Right lobe of liver (tissue), 6 donors: ENCODE measurements around the gene MSS51. TPM values are rescaled to one million over a fixed set of nuclear protein-coding genes. Genes with fewer than 3 reads are reported as not detected.

Source experiments
- ATAC-seq, 4 donors: fragments of 200-7000 bp; cut with Tn5 transposase; one replicate each; pipeline ENCODE4 v1.9.1; 2020; ENCODE audit warnings: mild to moderate bottlenecking in 4 of 4, moderate library complexity in 4 of 4
- DNase-seq, 3 donors: peaks; one replicate each; pipeline ENCODE4 v3.0.0-alpha.2; 2020
- H3K27ac ChIP-seq, 3 donors: fragments of 200-600 bp; one replicate each; pipeline ENCODE4 v1.8.0; 2022
- H3K27me3 ChIP-seq, 2 donors: fragments of 200-600 bp; one replicate each; pipeline ENCODE4 v1.8.0; 2022
- H3K36me3 ChIP-seq, 4 donors: fragments of 200-600 bp; sonication (generic) in 1 of 4; one replicate each; pipeline versions ENCODE4 v1.5.1 to v1.8.0; 2017 to 2022; ENCODE audit warnings: control low read depth in 1 of 4
- H3K4me1 ChIP-seq, 4 donors: fragments of 200-600 bp; sonication (generic) in 1 of 4; one replicate each; pipeline versions ENCODE4 v1.5.1 to v1.8.0; 2017 to 2022; ENCODE audit warnings: control low read depth in 1 of 4
- H3K4me3 ChIP-seq, 3 donors: fragments of 200-600 bp; one replicate each; pipeline ENCODE4 v1.8.0; 2022
- H3K9me3 ChIP-seq, 4 donors: fragments of 200-600 bp; sonication (generic) in 1 of 4; one replicate each; pipeline versions ENCODE4 v1.5.1 to v1.8.0; 2017 to 2022; ENCODE audit warnings: control low read depth in 1 of 4
- POLR2A ChIP-seq: fragments of 450-650 bp; IDR thresholded peaks from one replicate; pipeline ENCODE4 v1.6.1; 2017; ENCODE audit warnings: antibody characterized with exemption, mild to moderate bottlenecking
- WGBS: methylation state at CpG from one replicate; pipeline ENCODE4 v1.1.6; 2018; ENCODE audit warnings: low coverage, low lambda C conversion rate; ENCODE audit not compliant: insufficient coverage; ENCODE audit errors: missing lambda C conversion rate; 5-methylcytosine and 5-hydroxymethylcytosine counted together
- intact Hi-C, 2 donors: fragments of 100-400 bp; cut with DNase I; formaldehyde crosslinking; loops; one replicate each; pipeline versions ENCODE4 v1.11.2 to v1.14.1; 2022
- total RNA-seq, 6 experiments: library from RNA; depleted of rRNA in 2 of 6; stranded (reverse); fragments of >200 nt in 2 of 6; fragmentation: NEBNext Ultra II Directional in 3 of 6; extraction: Animal tissue kit (Norgen Biotek cat#: 25700) in 3 of 6; gene quantifications; one replicate each; pipeline versions ENCODE4 v1.1.0 to v1.2.4, GENCODE V29; 2016 to 2023
- TF ChIP-seq, protein P1 (sequence below), 4 donors: fragments of 200-600 bp in 3 of 4; fragments of 450-650 bp in 1 of 4; IDR thresholded peaks; one replicate each; pipeline versions ENCODE4 v1.5.1 to v1.8.0; 2016 to 2022; ENCODE audit warnings: antibody characterized with exemption in 4 of 4, mild to moderate bottlenecking in 2 of 4
- donor health status: DM: no; HTN: yes; CAD: no.
- donor health status: DM: no; HTN: no; CAD: no.
- donor health status: DM: no; HTN: no; CAD: no.
- donor health status: DM: no; HTN: yes; CAD: no.
- donor health status: DM: no; HTN: yes; CAD: no.

MSS51 gene
- total RNA-seq, 6 experiments from 2014 or later: 0.19 to 0.73 (median 0.62) TPM

DNA sequence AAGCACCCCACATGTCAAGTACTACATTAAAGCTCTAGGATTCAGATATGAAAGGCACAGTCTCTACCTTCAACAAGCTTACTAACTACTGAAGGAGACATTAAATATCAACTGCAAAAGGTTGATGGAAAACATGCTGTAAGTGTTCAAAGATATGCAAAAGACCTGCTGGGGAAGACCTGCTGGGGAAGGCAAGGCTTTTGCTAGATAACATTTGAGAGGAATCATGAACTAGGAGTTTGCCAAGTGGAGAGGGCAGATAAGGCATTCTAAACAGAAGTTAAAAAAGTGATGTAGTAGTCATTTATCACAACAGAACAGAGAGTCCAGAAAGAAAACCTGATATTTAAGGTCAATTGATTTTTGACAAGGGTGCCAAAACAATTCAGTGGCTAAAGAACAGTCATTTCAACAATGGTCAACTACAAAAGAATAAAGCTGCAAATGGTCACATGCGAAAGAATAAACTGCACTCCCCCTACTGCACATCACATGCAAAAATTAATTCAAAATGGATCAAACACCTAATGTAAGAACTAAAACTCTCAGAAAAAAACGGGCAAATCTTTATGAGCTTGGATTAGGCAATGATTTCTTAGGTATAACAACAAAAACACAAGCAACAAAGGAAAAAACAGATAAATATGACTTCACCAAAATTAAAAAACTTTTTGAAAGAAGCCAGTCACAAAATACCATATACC, 23.0 kb upstream of the MSS51 start:
- H3K27me3 ChIP-seq: no peaks in the 10 kb centered on the region
- TF ChIP-seq POLR2A: no peak
- TF ChIP-seq, protein P1, sequence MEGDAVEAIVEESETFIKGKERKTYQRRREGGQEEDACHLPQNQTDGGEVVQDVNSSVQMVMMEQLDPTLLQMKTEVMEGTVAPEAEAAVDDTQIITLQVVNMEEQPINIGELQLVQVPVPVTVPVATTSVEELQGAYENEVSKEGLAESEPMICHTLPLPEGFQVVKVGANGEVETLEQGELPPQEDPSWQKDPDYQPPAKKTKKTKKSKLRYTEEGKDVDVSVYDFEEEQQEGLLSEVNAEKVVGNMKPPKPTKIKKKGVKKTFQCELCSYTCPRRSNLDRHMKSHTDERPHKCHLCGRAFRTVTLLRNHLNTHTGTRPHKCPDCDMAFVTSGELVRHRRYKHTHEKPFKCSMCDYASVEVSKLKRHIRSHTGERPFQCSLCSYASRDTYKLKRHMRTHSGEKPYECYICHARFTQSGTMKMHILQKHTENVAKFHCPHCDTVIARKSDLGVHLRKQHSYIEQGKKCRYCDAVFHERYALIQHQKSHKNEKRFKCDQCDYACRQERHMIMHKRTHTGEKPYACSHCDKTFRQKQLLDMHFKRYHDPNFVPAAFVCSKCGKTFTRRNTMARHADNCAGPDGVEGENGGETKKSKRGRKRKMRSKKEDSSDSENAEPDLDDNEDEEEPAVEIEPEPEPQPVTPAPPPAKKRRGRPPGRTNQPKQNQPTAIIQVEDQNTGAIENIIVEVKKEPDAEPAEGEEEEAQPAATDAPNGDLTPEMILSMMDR (IDR thresholded peaks at IDR 0.05): no peak
- no peak overlapping the region for H3K4me3 ChIP-seq
- ATAC-seq (no peak), DNase-seq (no peak)
- no peak overlapping the region for H3K27ac ChIP-seq
- H3K9me3 ChIP-seq: no peaks in the 10 kb centered on the region
- 85% methylated on average over 2 of the region's 2 CpGs for WGBS
- no peaks in the 10 kb centered on the region for H3K4me1 ChIP-seq
- no peaks in the 10 kb centered on the region for H3K36me3 ChIP-seq
- intact Hi-C loops: no loop called here

DNA sequence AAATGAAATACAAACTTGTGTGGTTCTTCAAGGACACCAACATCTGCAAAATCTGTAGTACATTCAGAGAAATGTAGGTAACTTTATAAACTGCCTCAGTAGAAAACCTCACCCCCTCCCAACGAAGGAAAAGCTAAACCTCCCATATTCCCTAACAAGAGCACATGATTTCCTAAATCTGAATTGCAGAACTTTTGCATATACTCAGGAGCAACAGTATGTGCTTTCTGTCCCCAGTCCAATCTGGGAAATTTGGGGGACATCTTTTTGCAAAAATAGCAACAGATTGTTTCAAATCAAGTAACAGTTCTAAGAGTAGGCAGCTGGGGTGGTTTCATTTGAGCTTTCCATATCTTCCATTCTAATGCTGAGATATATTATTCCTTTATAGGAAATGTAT, 15.8 kb upstream of the MSS51 start:
- H3K4me1 ChIP-seq: no peaks in the 10 kb centered on the region
- no peak overlapping the region for H3K27ac ChIP-seq
- TF ChIP-seq POLR2A: no peak
- TF ChIP-seq, protein P1 (IDR thresholded peaks at IDR 0.05): no peak
- intact Hi-C loops: no loop called here
- ATAC-seq: no peak
- DNase-seq: no peak
- no peaks in the 10 kb centered on the region for H3K27me3 ChIP-seq
- no peaks in the 10 kb centered on the region for H3K9me3 ChIP-seq
- no peak overlapping the region for H3K4me3 ChIP-seq
- H3K36me3 ChIP-seq: peaks cover 0 to 3% (median 0%) of the 10 kb centered on the region in 4 donors
- 73% methylated on average over 1 of the region's 1 CpG for WGBS

DNA sequence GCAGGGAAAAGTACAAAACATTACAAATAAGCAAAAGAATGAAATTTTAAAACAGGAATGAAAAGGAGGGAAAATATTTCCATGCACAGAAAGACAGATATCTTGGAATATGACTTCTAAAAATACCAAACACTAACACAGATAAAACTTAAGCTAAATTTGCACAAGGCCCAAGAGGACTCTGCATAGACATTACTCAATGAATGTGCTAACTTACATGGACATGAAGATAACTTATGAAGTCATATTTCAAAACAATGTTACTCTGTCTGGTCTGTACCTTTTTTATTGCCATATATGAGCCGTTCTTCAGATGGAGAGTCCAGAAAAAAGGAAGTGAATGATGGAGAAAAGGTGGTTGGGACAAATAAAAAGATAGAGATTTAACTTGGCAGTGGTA, 15.0 kb upstream of the MSS51 start:
- WGBS: 89% methylated on average over 1 of the region's 1 CpG
- intact Hi-C loops: no loop called here
- no peak for ATAC-seq
- Histone ChIP-seq H3K36me3 (peaks cover 0 to 5% (median 0%) of the 10 kb centered on the region in 4 donors), H3K4me3 (no peak overlapping the region), H3K27me3 (no peaks in the 10 kb centered on the region), H3K27ac (no peak overlapping the region), H3K4me1 (no peaks in the 10 kb centered on the region), H3K9me3 (no peaks in the 10 kb centered on the region)
- DNase-seq: no peak
- TF ChIP-seq, protein P1 (IDR thresholded peaks at IDR 0.05): no peak
- TF ChIP-seq POLR2A: no peak

DNA sequence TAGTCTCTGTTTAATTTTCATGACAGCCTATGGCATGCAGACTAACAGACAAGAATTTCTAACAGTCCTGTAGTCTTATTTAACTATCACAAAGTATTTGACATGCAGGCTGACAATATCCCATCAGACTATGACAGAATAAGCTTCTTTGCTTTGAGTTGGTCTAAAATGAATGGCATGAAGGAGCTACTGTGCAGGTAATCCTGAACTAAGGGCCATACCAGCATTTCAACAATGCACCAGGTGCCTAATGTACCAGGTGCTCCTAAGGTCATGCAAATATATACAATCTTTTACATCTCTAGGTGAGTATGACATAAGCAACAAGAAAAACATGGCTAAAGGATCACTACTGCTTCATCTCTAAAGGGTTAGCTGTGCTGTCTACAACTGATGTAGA, 13.6 kb upstream of the MSS51 start:
- TF ChIP-seq POLR2A: no peak
- TF ChIP-seq, protein P1 (IDR thresholded peaks at IDR 0.05): no peak
- DNase-seq (no peak), ATAC-seq (no peak)
- H3K36me3 ChIP-seq: peaks cover 0 to 5% (median 0%) of the 10 kb centered on the region in 4 donors
- H3K27ac ChIP-seq: no peak overlapping the region
- H3K4me1 ChIP-seq: no peaks in the 10 kb centered on the region
- H3K4me3 ChIP-seq: no peak overlapping the region
- intact Hi-C loops: no loop called here
- H3K27me3 ChIP-seq: no peaks in the 10 kb centered on the region
- H3K9me3 ChIP-seq: no peaks in the 10 kb centered on the region

DNA sequence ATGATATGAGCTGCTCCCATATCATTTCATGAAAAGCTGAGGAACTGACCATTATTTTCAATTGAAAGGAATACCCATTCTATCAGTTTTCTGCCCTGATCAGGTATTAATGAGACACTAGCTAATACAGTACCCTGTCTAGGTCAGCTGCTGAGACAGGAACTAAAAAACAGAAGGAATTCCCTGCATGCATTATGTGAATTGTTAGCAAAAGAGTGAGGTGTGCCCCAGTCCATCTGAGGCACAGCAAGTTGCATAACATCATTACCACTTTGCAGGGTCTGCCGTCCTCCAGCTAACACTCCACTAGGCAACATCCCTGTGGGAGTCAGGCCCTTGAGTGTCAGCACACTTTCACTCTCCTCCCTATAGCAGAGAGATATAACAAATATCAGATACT, 11.1 kb upstream of the MSS51 start:
- intact Hi-C loops: no loop called here
- Histone ChIP-seq H3K27me3 (no peaks in the 10 kb centered on the region), H3K36me3 (peaks cover 0 to 5% (median 0%) of the 10 kb centered on the region in 4 donors), H3K9me3 (no peaks in the 10 kb centered on the region), H3K4me1 (no peaks in the 10 kb centered on the region), H3K27ac (no peak overlapping the region), H3K4me3 (no peak overlapping the region)
- DNase-seq (no peak), ATAC-seq (no peak)
- whole genome bisulfite sequencing: 100% methylated on average over 1 of the region's 1 CpG
- TF ChIP-seq, protein P1 (IDR thresholded peaks at IDR 0.05): no peak
- no peak for TF ChIP-seq POLR2A
